T-cell (primary cell): ENCODE results near the gene PRELP. TPM values are rescaled to one million over a fixed set of nuclear protein-coding genes. Genes with fewer than 3 reads are reported as not detected.

Source experiments
- ATAC-seq, 4 experiments: fragments of 200-7000 bp in 3 of 4; fragments of 150-1000 bp in 1 of 4; cut with Tn5 transposase; replicated peaks in 1 of 4; 1 replicate in 3 of 4; 2 replicates in 1 of 4; pipeline ENCODE4 v1.10.0; 2021; ENCODE audit warnings: moderate library complexity in 3 of 4, mild to moderate bottlenecking in 2 of 4, moderate number of reproducible peaks in 1 of 4
- CTCF ChIA-PET, 2 donors: fragments of 300-600 bp; sonication (Branson Sonifier 250); formaldehyde crosslinking; loops; one replicate each; lab custom pipeline; 2022; ENCODE audit warnings: antibody characterized with exemption in 2 of 2; lab: Charles Lee
- POLR2A ChIA-PET, 2 donors: fragments of 300-600 bp; sonication (Branson Sonifier 250); formaldehyde crosslinking; loops; one replicate each; lab custom pipeline; 2022; ENCODE audit warnings: antibody characterized with exemption in 2 of 2; lab: Charles Lee
- DNase-seq, 35 experiments: peaks; one replicate each; pipeline versions ENCODE4 v3.0.0 to v3.0.0-alpha.2; 2013 to 2023
- H3K27ac ChIP-seq: one replicate; pipeline ENCODE4 v1.5.1; 2013; ENCODE audit warnings: low read length
- H3K27me3 ChIP-seq, 2 experiments: replicated peaks in 1 of 2; 1 replicate in 1 of 2; 2 replicates in 1 of 2; pipeline versions ENCODE4 v1.6.1 to v1.7.0; 2013; ENCODE audit warnings: low read length in 1 of 2, mixed read lengths in 1 of 2; ENCODE audit not compliant: control insufficient read depth in 2 of 2, insufficient read depth in 2 of 2; ENCODE audit errors: extremely low read depth in 1 of 2
- H3K36me3 ChIP-seq, 2 donors: 1 replicate in 1 of 2; 2 replicates in 1 of 2; pipeline versions ENCODE4 v1.6.1 to v1.7.0; 2013; ENCODE audit warnings: low read length in 1 of 2; ENCODE audit not compliant: control insufficient read depth in 2 of 2, insufficient read depth in 1 of 2; ENCODE audit errors: extremely low read depth in 1 of 2
- H3K4me1 ChIP-seq, 2 experiments: 1 replicate in 1 of 2; 2 replicates in 1 of 2; pipeline versions ENCODE4 v1.6.1 to v1.7.0; 2013; ENCODE audit warnings: low read length in 2 of 2, mixed read lengths in 1 of 2; ENCODE audit not compliant: insufficient read depth in 2 of 2, control insufficient read depth in 1 of 2; ENCODE audit errors: extremely low read depth in 1 of 2
- H3K4me3 ChIP-seq, 2 donors: 1 replicate in 1 of 2; 2 replicates in 1 of 2; pipeline versions ENCODE4 v1.5.1 to v1.7.0; 2013; ENCODE audit warnings: mild to moderate bottlenecking in 2 of 2, low read length in 1 of 2, moderate library complexity in 1 of 2; ENCODE audit not compliant: control insufficient read depth in 1 of 2; ENCODE audit errors: extremely low read depth in 1 of 2
- H3K9me3 ChIP-seq: 2 replicates; pipeline ENCODE4 v1.7.0; 2013
- H3K27ac Mint-ChIP-seq, 2 donors: one replicate each; pipeline ENCODE4 v1.8.0; 2020 to 2021; ENCODE audit warnings: mild to moderate bottlenecking in 2 of 2, mixed read lengths in 2 of 2
- H3K27me3 Mint-ChIP-seq, 2 donors: one replicate each; pipeline ENCODE4 v1.8.0; 2021 to 2022; ENCODE audit warnings: mixed read lengths in 2 of 2
- H3K36me3 Mint-ChIP-seq: one replicate; pipeline ENCODE4 v1.8.0; 2021; ENCODE audit warnings: mixed read lengths
- H3K4me1 Mint-ChIP-seq, 3 donors: one replicate each; pipeline ENCODE4 v1.8.0; 2020 to 2022; ENCODE audit warnings: mixed read lengths in 3 of 3, mild to moderate bottlenecking in 1 of 3
- H3K4me3 Mint-ChIP-seq, 3 donors: one replicate each; pipeline ENCODE4 v1.8.0; 2020 to 2022; ENCODE audit warnings: mild to moderate bottlenecking in 3 of 3, mixed read lengths in 3 of 3, moderate library complexity in 3 of 3
- H3K9me3 Mint-ChIP-seq, 3 donors: one replicate each; pipeline ENCODE4 v1.8.0; 2020 to 2022; ENCODE audit warnings: mixed read lengths in 3 of 3
- WGBS: methylation state at CpG from one replicate; pipeline ENCODE4 v1.1.5; 2013; ENCODE audit warnings: missing lambda C conversion rate; ENCODE audit not compliant: insufficient coverage; 5-methylcytosine and 5-hydroxymethylcytosine counted together
- total RNA-seq, 35 experiments: library from RNA in 6 of 35; stranded (reverse) in 6 of 35; fragments of 120-200 nt in 1 of 35; gene quantifications; one replicate each; pipeline versions ENCODE4 v1.2.1 to v1.2.4 and lab custom pipeline; 2013 to 2026

The PRELP gene
- total RNA-seq, 5 donors from 2014 or later (not counting 1 experiment from before 2014, with no cell fraction given), result 0.13 to 0.18 (median 0.13) TPM; not detected in 2

DNA sequence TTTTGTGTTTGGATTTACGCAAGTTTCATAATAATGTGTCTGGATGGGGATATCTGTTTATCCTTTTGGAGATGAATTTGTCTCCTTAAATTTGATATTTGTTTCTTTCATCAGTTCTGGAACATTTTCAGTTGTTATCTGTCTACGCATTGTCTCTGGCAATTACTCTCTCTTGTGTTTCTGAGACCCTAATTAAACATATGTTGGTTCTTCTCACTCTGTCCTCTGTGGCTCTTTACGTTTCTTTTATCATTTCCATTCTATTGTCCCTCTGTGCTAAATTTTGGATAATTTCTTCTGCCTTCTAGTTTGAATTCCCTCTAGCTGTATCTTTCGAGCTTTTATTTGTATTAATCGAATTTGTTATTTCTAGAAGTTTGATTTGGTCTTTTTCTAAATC is 17.5 kb upstream of the PRELP start:
- Histone ChIP-seq H3K4me1 (no peaks in the 10 kb centered on the region), H3K4me3 (no peak overlapping the region), H3K27ac (no peak overlapping the region), H3K36me3 (no peaks in the 10 kb centered on the region), H3K9me3 (no peaks in the 10 kb centered on the region), H3K27me3 (peaks cover 0 to 30% of the 10 kb centered on the region in 2 experiments)
- Mint-ChIP-seq H3K4me3 (no peak overlapping the region), H3K36me3 (no peaks in the 10 kb centered on the region), H3K27ac (no peak overlapping the region), H3K27me3 (peaks cover 27 to 35% of the 10 kb centered on the region in 2 donors), H3K4me1 (peaks cover 0 to 8% (median 0%) of the 10 kb centered on the region in 3 donors), H3K9me3 (no peaks in the 10 kb centered on the region)
- ChIA-PET POLR2A (no interaction called here), CTCF (no interaction called here)
- ATAC-seq, result no peak
- WGBS, result 80% methylated on average over 1 of the region's 5 CpGs
- no peak for DNase-seq

DNA sequence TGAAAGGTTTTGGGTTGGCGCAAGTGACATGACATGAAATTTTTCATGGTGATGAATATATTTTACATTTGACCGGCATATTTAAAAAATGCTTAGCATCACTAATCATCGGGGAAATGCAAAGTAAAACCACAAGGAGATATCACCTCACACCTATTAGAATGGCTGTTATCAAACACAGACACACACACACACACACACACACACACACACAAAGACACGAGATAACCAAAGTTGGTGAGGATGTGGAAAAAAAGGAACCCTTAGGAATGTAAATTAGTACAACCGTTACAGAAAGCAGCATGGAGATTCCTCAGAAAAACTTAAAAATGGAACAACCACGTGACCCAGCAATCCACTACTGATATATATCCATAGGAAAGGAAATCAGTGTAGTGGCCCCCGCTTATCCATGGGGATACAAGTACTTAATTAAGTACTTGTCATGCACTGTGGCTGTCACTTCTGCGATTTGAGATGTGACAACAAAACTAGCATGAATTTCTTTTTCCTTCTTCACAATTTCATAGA is 15.9 kb upstream of the PRELP start:
- no peaks in the 10 kb centered on the region for H3K9me3 Mint-ChIP-seq
- no peak for ATAC-seq
- peaks cover 0 to 8% (median 0%) of the 10 kb centered on the region in 3 donors for H3K4me1 Mint-ChIP-seq
- CTCF ChIA-PET, result interaction anchor here in 1 of 2 donors (0.7 kb wide), 1 partner anchor 28 kb away, joined by 4 read pairs; no protein-coding TSS in a partner anchor
- Histone ChIP-seq H3K36me3 (no peaks in the 10 kb centered on the region), H3K9me3 (no peaks in the 10 kb centered on the region), H3K27ac (no peak overlapping the region), H3K4me1 (no peaks in the 10 kb centered on the region), H3K4me3 (no peak overlapping the region), H3K27me3 (peaks cover 0 to 33% of the 10 kb centered on the region in 2 experiments)
- 92% methylated on average over 2 of the region's 8 CpGs for WGBS
- H3K36me3 Mint-ChIP-seq, result no peaks in the 10 kb centered on the region
- POLR2A ChIA-PET, result no interaction called here
- no peak overlapping the region for H3K27ac Mint-ChIP-seq
- no peak for DNase-seq
- H3K27me3 Mint-ChIP-seq, result peaks cover 30 to 39% of the 10 kb centered on the region in 2 donors
- no peak overlapping the region for H3K4me3 Mint-ChIP-seq

- peaks cover 28 to 37% of the 10 kb centered on the region in 2 donors for H3K27me3 Mint-ChIP-seq
- Histone ChIP-seq H3K27me3 (peaks cover 0 to 38% of the 10 kb centered on the region in 2 experiments), H3K27ac (no peak overlapping the region), H3K36me3 (no peaks in the 10 kb centered on the region), H3K4me3 (no peak overlapping the region), H3K4me1 (no peaks in the 10 kb centered on the region), H3K9me3 (no peaks in the 10 kb centered on the region)
- POLR2A ChIA-PET, result no interaction called here
- CTCF ChIA-PET, result interaction anchor here (0.5 to 0.6 kb wide), 3 partner anchors 31 to 772 kb away, joined by 3 read pairs; no protein-coding TSS in a partner anchor
- H3K27ac Mint-ChIP-seq, result no peak overlapping the region
- H3K4me1 Mint-ChIP-seq, result peaks cover 0 to 8% (median 0%) of the 10 kb centered on the region in 3 donors
- no peak overlapping the region for H3K4me3 Mint-ChIP-seq
- no peaks in the 10 kb centered on the region for H3K9me3 Mint-ChIP-seq
- DNase-seq (no peak), ATAC-seq (no peak)
- H3K36me3 Mint-ChIP-seq, result no peaks in the 10 kb centered on the region
- WGBS, result 49% methylated on average over 5 of the region's 5 CpGs
Measured at GRCh38 chr1:203461717-203462116, 13.9 kb upstream of the PRELP start.

DNA sequence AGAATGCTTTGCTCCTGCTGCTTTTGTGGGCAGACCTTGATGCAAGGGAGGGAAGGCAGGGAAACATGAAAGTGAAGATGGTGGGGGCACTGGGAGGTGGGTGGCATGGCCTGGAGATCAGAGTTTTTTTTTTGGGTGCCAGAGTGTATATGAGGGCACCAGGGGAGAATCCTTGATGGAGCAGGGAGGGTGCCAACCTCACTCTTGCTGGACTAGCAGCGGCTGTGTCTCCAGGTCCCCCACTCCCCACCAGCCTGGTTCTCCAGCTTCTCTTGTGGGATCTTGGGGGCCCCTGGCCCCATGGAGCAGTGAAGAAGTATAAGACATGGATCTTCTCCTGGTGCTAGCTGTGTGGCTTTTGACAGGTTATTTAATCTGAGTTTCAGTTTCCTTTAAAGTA is 13.5 kb upstream of the PRELP start:
- Mint-ChIP-seq H3K27me3 (peaks cover 29 to 39% of the 10 kb centered on the region in 2 donors), H3K27ac (no peak overlapping the region)

DNA sequence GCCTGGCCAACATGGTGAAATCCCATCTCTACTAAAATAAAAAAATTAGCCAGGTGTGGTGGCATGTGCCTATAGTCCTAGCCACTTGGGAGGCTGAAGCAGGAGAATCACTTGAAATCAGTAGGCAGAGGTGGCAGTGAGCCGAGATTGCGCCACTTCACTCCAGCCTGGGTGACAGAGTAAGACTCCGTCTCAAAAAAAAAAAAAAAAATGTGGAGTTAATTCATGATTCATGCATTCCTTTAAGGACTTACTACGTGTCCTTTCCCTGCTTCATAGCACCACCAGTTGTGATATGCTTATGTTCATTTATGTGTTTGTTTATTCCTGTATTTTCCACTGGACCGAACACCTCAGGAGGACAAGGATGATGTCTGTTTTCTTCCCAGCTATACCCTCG is 12.7 kb upstream of the PRELP start:
- no peak overlapping the region for H3K27ac Mint-ChIP-seq
- peaks cover 33 to 38% of the 10 kb centered on the region in 2 donors for H3K27me3 Mint-ChIP-seq
- no peak for DNase-seq
- H3K4me3 ChIP-seq, result no peak overlapping the region
- no peak overlapping the region for H3K27ac ChIP-seq
- H3K36me3 Mint-ChIP-seq, result no peaks in the 10 kb centered on the region
- no peak overlapping the region for H3K4me3 Mint-ChIP-seq
- H3K4me1 Mint-ChIP-seq, result peaks cover 0 to 8% (median 0%) of the 10 kb centered on the region in 3 donors
- CTCF ChIA-PET, result no interaction called here
- POLR2A ChIA-PET, result no interaction called here
- no peaks in the 10 kb centered on the region for H3K36me3 ChIP-seq
- peaks cover 0 to 38% of the 10 kb centered on the region in 2 experiments for H3K27me3 ChIP-seq
- H3K9me3 ChIP-seq, result no peaks in the 10 kb centered on the region
- WGBS, result no CpG with 5 or more reads among the region's 6 CpGs
- no peaks in the 10 kb centered on the region for H3K9me3 Mint-ChIP-seq
- H3K4me1 ChIP-seq, result no peaks in the 10 kb centered on the region
- ATAC-seq, result no peak

More for the DNA sequence above, 13.5 kb upstream of the PRELP start:
- ChIA-PET CTCF (interaction anchor here (0.5 to 0.6 kb wide), 3 partner anchors 31 to 771 kb away, joined by 3 read pairs; no protein-coding TSS in a partner anchor), POLR2A (no interaction called here)
- Mint-ChIP-seq H3K36me3 (no peaks in the 10 kb centered on the region), H3K4me3 (no peak overlapping the region), H3K9me3 (no peaks in the 10 kb centered on the region), H3K4me1 (peaks cover 0 to 8% (median 0%) of the 10 kb centered on the region in 3 donors)
- no CpG with 5 or more reads among the region's 1 CpG for WGBS
- no peaks in the 10 kb centered on the region for H3K36me3 ChIP-seq
- no peaks in the 10 kb centered on the region for H3K9me3 ChIP-seq
- no peak overlapping the region for H3K4me3 ChIP-seq
- peaks cover 0 to 38% of the 10 kb centered on the region in 2 experiments for H3K27me3 ChIP-seq
- no peak overlapping the region for H3K27ac ChIP-seq
- ATAC-seq (no peak), DNase-seq (no peak)
- H3K4me1 ChIP-seq, result no peaks in the 10 kb centered on the region

DNA sequence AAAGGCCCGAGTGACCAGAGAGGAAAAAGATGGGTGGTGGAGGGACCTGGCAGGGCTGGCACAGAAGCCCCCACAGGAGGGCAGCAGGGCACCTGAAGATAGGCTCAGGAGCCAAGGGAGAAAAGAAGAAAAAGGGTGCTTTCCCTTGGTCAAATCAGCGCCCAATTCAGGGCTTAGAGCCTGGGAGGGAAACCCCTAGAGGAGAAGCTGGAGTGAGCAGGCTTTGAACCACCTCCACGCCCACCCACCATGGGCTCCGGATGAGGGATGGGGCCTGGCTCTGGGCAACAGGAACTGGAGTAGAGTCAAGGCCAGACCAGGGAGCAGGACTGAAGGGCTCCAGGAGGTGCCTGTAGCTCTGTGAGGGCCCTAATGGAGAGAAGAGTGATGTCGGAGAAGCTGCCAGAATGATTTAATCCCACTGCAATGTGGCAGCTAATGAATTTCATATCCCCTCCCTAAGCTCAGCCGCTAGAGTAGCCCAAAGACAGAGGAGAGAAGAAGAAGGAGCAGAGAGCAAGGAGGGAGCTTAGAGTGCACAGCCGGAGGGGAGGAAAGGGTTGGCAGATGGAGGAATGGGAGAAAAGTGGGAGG is 12.0 kb upstream of the PRELP start:
- CTCF ChIA-PET, result no interaction called here
- H3K4me3 Mint-ChIP-seq, result no peak overlapping the region

More for the DNA sequence above, 12.0 kb upstream of the PRELP start:
- Histone ChIP-seq H3K27me3 (peaks cover 0 to 39% of the 10 kb centered on the region in 2 experiments), H3K36me3 (no peaks in the 10 kb centered on the region), H3K9me3 (no peaks in the 10 kb centered on the region), H3K4me3 (no peak overlapping the region), H3K27ac (no peak overlapping the region), H3K4me1 (no peaks in the 10 kb centered on the region)
- H3K27me3 Mint-ChIP-seq, result peaks cover 35 to 39% of the 10 kb centered on the region in 2 donors
- POLR2A ChIA-PET, result no interaction called here
- ATAC-seq (no peak), DNase-seq (no peak)
- H3K36me3 Mint-ChIP-seq, result no peaks in the 10 kb centered on the region
- no peak overlapping the region for H3K27ac Mint-ChIP-seq
- H3K4me1 Mint-ChIP-seq, result peaks cover 0 to 8% (median 0%) of the 10 kb centered on the region in 3 donors
- 81% methylated on average over 3 of the region's 7 CpGs for WGBS
- no peaks in the 10 kb centered on the region for H3K9me3 Mint-ChIP-seq
